B cell (primary cell): Measurements from ENCODE around the gene GID4.

Experiments
- CTCF ChIP-seq: fragments of 200-600 bp; IDR thresholded peaks from one replicate; pipeline ENCODE4 v1.8.0; 2022; ENCODE audit warnings: antibody characterized with exemption, mild to moderate bottlenecking
- EZH2 ChIP-seq: IDR thresholded peaks from 2 replicates; pipeline ENCODE4 v1.6.1; 2012; ENCODE audit warnings: borderline replicate concordance, low read depth, mild to moderate bottlenecking, moderate library complexity, low read length; ENCODE audit not compliant: insufficient read depth, poor library complexity, severe bottlenecking

- TF ChIP-seq EZH2: no peak
- TF ChIP-seq CTCF: no peak
These were observed 19.4 kb upstream of the GID4 start for GRCh38 chr17:18019838-18020154.
